D721Med (cell line): ENCODE measurements around the gene SEMA6C.

Experiments used
- DNase-seq: peaks from one replicate; pipeline ENCODE4 v3.0.0; 2011; ENCODE audit warnings: low spot score; ENCODE audit not compliant: insufficient read length
- FAIRE-seq: peaks from 2 replicates; lab custom pipeline; 2011; peaks lifted over from hg19 to GRCh38; lab: Jason Lieb, UNC
- CTCF ChIP-seq: IDR thresholded peaks from 2 replicates; pipeline ENCODE4 v1.5.1; 2012; ENCODE audit warnings: mild to moderate bottlenecking, control low read depth; ENCODE audit not compliant: insufficient read depth; ENCODE audit errors: missing control alignments

The SEMA6C gene

DNA sequence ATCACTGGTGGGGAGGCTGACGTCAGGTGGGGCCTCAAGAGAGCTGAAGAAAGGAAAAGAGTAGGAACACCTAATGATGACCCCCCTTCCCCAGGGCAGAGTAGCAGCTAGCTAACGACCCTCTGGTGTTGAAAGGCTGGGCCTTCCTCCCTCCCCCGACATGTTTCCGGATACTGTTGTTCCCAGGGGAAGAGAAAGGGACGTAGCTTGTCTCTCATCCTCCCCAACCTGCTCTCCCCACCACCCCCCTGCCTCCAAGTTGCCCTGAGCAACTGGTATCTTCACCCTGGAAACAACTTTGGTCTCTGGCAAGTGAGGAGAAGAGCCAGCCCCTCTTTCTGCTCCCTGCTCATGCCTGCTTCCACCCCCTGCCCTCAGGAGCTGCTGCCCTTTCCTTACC is 2.4 kb downstream of the SEMA6C start:
- no peak for TF ChIP-seq CTCF
- no peak for DNase-seq
- FAIRE-seq: no peak

DNA sequence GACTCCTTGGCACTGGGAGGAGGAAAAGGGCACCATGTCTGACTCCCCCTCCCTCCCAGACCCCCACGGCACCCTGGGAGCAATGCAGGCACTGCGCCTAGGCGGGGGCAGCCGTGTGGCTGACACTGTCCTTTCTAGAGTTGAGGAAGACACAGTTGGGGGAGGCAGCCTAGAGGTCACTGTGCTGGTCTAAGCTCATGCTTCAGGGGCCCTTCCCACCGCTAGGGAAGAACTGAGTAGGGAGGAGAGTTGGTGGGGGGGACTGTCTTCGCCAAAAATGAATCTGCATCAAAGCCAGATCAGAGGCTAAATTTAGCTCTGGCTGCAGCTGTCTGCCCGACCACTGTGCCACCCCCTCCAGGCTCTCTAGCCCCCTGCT is 3.4 kb downstream of the SEMA6C start:
- TF ChIP-seq CTCF: no peak
- FAIRE-seq (no peak), DNase-seq (no peak)

DNA sequence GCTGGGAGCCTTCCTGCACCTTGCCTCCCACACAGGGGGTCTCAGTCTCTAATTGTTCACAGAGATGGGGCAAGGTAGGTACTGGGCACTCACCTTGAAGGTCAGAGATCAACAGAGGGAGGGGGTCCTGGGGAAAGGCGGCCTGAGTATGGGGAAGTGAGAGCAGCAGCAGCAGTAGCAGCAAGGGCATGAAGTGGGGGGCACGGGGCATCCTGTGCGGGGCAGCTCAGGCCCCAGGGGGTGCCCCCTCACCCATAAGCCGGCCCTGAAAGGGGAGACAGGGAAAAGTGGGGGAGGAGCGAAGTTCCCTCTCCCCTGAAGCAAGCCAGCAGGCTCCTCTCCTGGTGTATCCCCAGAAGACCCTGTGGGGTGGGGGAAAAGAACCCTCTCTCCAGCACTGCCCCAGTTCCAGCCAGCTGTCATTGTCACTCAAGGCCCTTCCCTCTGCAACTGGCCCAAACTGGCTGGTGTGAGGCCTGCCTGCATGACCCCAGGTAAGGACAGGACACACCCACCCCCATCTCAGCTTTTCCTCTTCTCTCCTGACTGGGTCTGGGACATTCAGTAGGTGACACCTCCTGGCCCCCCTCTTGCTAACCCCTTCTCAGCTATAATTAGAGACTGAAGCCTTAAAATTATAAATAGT is 3.9 kb downstream of the SEMA6C start:
- no peak for FAIRE-seq
- TF ChIP-seq CTCF: no peak
- no peak for DNase-seq

- TF ChIP-seq CTCF: no peak
- DNase-seq: no peak
- FAIRE-seq: no peak
Measured at GRCh38 chr1:151137789-151138188, 8.6 kb downstream of the SEMA6C start.

- DNase-seq (no peak), FAIRE-seq (no peak)
- peak; percentile 3 for TF ChIP-seq CTCF
Measured at GRCh38 chr1:151135433-151136385, 10.7 kb downstream of the SEMA6C start.

DNA sequence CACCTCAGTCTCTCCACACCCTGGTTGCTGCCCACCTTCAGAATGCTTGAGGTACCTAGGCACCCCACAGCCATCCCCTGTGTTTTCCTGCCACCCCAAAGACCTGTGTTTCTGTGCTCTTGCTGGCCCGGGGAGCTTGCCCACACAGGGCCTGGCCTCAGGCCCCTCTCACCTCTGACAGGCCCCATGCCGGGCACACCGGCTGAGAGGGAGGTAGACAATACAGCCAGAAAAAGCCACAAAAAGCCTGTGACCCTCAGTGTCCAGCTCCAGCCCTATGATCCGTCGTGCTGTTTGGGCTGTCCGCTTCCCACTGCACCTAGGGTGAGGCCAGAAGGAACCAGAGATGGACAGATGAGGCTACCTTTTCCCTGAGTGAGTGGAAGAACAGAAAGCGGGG is 11.4 kb downstream of the SEMA6C start:
- no peak for TF ChIP-seq CTCF
- FAIRE-seq (no peak), DNase-seq (no peak)

GRCh38 chr1:151134396-151134795 is 12.0 kb downstream of the SEMA6C start:
- FAIRE-seq (no peak), DNase-seq (no peak)
- TF ChIP-seq CTCF: no peak
